Suprapubic skin (tissue), 4 donors: ENCODE measurements around the gene FSTL4.

Source experiments
- EP300 ChIP-seq: sonication (generic); formaldehyde crosslinking; IDR thresholded peaks from one replicate; pipeline ENCODE4 v1.6.1; 2017; ENCODE audit warnings: antibody characterized with exemption
- POLR2A ChIP-seq, 2 donors: fragments of 450-650 bp; IDR thresholded peaks; one replicate each; pipeline ENCODE4 v1.6.1; 2017; ENCODE audit warnings: antibody characterized with exemption in 2 of 2, mild to moderate bottlenecking in 2 of 2, moderate library complexity in 2 of 2
- POLR2AphosphoS5 ChIP-seq, 3 donors: sonication (generic); formaldehyde crosslinking; IDR thresholded peaks; one replicate each; pipeline ENCODE4 v1.6.1; 2017; ENCODE audit warnings: antibody characterized with exemption in 3 of 3
- TF ChIP-seq, protein P1 (sequence below), 2 donors: fragments of 200-600 bp in 1 of 2; fragments of 450-650 bp in 1 of 2; sonication (generic) in 1 of 2; IDR thresholded peaks; one replicate each; pipeline ENCODE4 v1.5.1; 2016 to 2019; ENCODE audit warnings: antibody characterized with exemption in 2 of 2, mild to moderate bottlenecking in 1 of 2, moderate library complexity in 1 of 2

GRCh38 chr5:133365738-133366137, 246.6 kb downstream of the FSTL4 start:
- TF ChIP-seq, protein P1, sequence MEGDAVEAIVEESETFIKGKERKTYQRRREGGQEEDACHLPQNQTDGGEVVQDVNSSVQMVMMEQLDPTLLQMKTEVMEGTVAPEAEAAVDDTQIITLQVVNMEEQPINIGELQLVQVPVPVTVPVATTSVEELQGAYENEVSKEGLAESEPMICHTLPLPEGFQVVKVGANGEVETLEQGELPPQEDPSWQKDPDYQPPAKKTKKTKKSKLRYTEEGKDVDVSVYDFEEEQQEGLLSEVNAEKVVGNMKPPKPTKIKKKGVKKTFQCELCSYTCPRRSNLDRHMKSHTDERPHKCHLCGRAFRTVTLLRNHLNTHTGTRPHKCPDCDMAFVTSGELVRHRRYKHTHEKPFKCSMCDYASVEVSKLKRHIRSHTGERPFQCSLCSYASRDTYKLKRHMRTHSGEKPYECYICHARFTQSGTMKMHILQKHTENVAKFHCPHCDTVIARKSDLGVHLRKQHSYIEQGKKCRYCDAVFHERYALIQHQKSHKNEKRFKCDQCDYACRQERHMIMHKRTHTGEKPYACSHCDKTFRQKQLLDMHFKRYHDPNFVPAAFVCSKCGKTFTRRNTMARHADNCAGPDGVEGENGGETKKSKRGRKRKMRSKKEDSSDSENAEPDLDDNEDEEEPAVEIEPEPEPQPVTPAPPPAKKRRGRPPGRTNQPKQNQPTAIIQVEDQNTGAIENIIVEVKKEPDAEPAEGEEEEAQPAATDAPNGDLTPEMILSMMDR (IDR thresholded peaks at IDR 0.05) = no peak
- TF ChIP-seq POLR2A (IDR thresholded peaks at IDR 0.05) = no peak
- no peak for TF ChIP-seq POLR2AphosphoS5 (IDR thresholded peaks at IDR 0.05)
- TF ChIP-seq EP300 = no peak
